Psoas muscle (tissue), 8 donors: ENCODE results near the gene COL5A1. TPM values are rescaled to one million over a fixed set of nuclear protein-coding genes. Genes with fewer than 3 reads are reported as not detected.

Source experiments
- ATAC-seq, 4 donors: fragments of 200-7000 bp; cut with Tn5 transposase; one replicate each; pipeline ENCODE4 v1.9.1; 2020; ENCODE audit warnings: moderate library complexity in 3 of 4, mild to moderate bottlenecking in 2 of 4
- DNase-seq, 2 donors: peaks; one replicate each; pipeline ENCODE4 v3.0.0-alpha.2; 2020
- H3K27ac ChIP-seq: fragments of 200-600 bp; one replicate; pipeline ENCODE4 v1.8.0; 2022
- H3K27me3 ChIP-seq, 3 donors: fragments of 200-600 bp in 1 of 3; one replicate each; pipeline versions ENCODE4 v1.6.1 to v1.8.0; 2013 to 2022; ENCODE audit warnings: low read length in 2 of 3, mild to moderate bottlenecking in 2 of 3, moderate library complexity in 1 of 3; ENCODE audit not compliant: insufficient read depth in 3 of 3
- H3K36me3 ChIP-seq, 2 donors: fragments of 200-600 bp in 1 of 2; one replicate each; pipeline versions ENCODE4 v1.6.1 to v1.8.0; 2013 to 2022; ENCODE audit warnings: low read depth in 1 of 2, mild to moderate bottlenecking in 1 of 2, moderate library complexity in 1 of 2; ENCODE audit not compliant: insufficient read depth in 1 of 2
- H3K4me1 ChIP-seq: fragments of 200-600 bp; one replicate; pipeline ENCODE4 v1.8.0; 2022
- H3K4me3 ChIP-seq: fragments of 200-600 bp; one replicate; pipeline ENCODE4 v1.8.0; 2022; ENCODE audit warnings: mild to moderate bottlenecking
- H3K9me3 ChIP-seq: fragments of 200-600 bp; one replicate; pipeline ENCODE4 v1.8.0; 2022
- WGBS, 3 donors: extraction: QIAGEN DNeasy Blood & Tissue Kit; methylation state at CpG; one replicate each; pipeline versions ENCODE4 v1.1.6 to v1.1.7; 2013; 5-methylcytosine and 5-hydroxymethylcytosine counted together
- intact Hi-C, 2 donors: fragments of 100-400 bp; cut with DNase I; formaldehyde crosslinking; loops; one replicate each; pipeline versions ENCODE4 v1.11.0 to v1.14.2; 2022
- polyA plus RNA-seq, 3 donors: library from polyadenylated mRNA; stranded (reverse); fragments of 200-250 nt; gene quantifications; one replicate each; pipeline ENCODE4 v1.2.3, GENCODE V29; 2013
- total RNA-seq, 4 donors: library from RNA; stranded (reverse); fragmentation: NEBNext Ultra II Directional in 2 of 4; extraction: Animal tissue kit (Norgen Biotek cat#: 25700) in 2 of 4; gene quantifications; one replicate each; pipeline versions ENCODE4 v1.2.1 to v1.2.4, GENCODE V29; 2021 to 2023
- TF ChIP-seq, protein P1 (sequence below): fragments of 200-600 bp; IDR thresholded peaks from one replicate; pipeline ENCODE4 v1.8.0; 2022; ENCODE audit warnings: antibody characterized with exemption
- donor health status: healthy with polysubstance abuse.
- donor health status: DM: no; HTN: no; CAD: no; lungs with moderate emphysema.
- donor health status: Bipolar disorder and iron deficiency.
- donor health status: healthy.
- donor health status: DM: yes; HTN: yes; CAD: no.
- donor health status: DM: no; HTN: no; CAD: no.
- donor health status: DM: no; HTN: no; CAD: no.
- donor health status: DM: yes; HTN: yes; CAD: no.

COL5A1 gene
- total and polyA plus RNA-seq, 7 donors, result 1.7 to 11.3 (median 3.4) TPM

DNA sequence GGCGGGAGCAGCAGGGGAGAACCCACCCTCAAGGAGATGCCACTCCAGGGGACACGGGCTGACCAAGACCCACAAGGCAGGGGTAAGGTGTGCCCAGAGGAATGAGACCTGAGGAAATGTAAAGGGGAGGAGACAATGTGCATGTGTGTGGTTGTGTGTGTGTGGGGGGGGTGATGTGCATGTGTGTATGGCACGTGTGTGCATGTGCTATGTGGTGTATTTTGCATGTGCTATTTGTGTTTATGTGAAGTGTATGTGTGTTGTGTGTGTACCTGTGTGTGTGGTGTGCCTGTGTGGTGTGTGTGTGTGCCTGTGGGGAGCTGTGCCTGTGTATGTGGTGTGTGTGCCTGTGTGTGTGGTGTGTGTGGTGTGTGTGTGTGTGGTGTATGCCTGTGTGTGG is 205.5 kb downstream of the COL5A1 start:
- TF ChIP-seq, protein P1, sequence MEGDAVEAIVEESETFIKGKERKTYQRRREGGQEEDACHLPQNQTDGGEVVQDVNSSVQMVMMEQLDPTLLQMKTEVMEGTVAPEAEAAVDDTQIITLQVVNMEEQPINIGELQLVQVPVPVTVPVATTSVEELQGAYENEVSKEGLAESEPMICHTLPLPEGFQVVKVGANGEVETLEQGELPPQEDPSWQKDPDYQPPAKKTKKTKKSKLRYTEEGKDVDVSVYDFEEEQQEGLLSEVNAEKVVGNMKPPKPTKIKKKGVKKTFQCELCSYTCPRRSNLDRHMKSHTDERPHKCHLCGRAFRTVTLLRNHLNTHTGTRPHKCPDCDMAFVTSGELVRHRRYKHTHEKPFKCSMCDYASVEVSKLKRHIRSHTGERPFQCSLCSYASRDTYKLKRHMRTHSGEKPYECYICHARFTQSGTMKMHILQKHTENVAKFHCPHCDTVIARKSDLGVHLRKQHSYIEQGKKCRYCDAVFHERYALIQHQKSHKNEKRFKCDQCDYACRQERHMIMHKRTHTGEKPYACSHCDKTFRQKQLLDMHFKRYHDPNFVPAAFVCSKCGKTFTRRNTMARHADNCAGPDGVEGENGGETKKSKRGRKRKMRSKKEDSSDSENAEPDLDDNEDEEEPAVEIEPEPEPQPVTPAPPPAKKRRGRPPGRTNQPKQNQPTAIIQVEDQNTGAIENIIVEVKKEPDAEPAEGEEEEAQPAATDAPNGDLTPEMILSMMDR, result no peak
- ATAC-seq (no peak), DNase-seq (no peak)
- Histone ChIP-seq H3K4me1 (no peaks in the 10 kb centered on the region), H3K36me3 (no peaks in the 10 kb centered on the region), H3K9me3 (no peaks in the 10 kb centered on the region), H3K27ac (no peak overlapping the region), H3K4me3 (no peak overlapping the region), H3K27me3 (peaks cover 0 to 8% (median 5%) of the 10 kb centered on the region in 3 donors)
- intact Hi-C loops, result no loop called here
- 84 to 89% (median 85%) methylated on average over 3 of the region's 3 CpGs for WGBS, 3 donors

DNA sequence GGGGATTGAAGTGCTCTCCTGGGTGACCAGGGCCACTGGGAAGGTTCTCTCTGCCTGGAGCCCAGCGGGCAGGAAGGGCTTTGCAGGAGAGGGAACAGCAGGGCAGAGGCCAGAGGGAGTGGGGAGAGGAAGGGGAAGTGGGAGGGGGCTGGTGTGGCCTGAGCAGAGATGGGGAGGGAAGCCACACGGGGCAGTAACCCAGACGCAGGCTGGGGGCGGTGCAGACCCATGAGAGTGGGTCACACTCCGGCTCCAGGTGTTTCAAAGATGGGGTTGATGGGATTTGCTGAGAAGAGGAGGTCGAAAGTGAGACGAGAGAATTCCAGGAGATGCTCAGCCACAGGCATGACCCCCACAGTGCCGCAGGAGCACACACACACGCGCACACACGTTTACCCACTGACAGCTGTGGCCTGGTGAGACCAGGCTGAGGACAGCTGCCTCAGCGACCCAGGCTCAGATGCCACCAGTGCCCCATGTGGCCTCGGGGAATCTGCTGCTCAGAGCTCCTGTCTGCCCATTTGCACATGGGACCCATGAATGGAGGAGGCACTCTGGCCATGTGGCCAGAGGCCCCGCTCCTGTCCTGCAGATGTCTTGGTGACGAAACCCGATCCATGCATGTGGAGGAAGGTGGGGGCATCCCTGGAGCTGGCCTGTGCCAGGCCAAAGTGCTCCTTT is 206.3 kb downstream of the COL5A1 start:
- TF ChIP-seq, protein P1, result no peak
- no peaks in the 10 kb centered on the region for H3K4me1 ChIP-seq
- DNase-seq, result no peak
- ATAC-seq, result no peak
- no peaks in the 10 kb centered on the region for H3K9me3 ChIP-seq
- WGBS, 3 donors, result 43 to 48% (median 44%) methylated on average over 16 of the region's 16 CpGs
- no peaks in the 10 kb centered on the region for H3K36me3 ChIP-seq
- intact Hi-C loops, result no loop called here
- H3K27me3 ChIP-seq, result peaks cover 0 to 9% (median 5%) of the 10 kb centered on the region in 3 donors
- H3K27ac ChIP-seq, result no peak overlapping the region
- H3K4me3 ChIP-seq, result no peak overlapping the region

DNA sequence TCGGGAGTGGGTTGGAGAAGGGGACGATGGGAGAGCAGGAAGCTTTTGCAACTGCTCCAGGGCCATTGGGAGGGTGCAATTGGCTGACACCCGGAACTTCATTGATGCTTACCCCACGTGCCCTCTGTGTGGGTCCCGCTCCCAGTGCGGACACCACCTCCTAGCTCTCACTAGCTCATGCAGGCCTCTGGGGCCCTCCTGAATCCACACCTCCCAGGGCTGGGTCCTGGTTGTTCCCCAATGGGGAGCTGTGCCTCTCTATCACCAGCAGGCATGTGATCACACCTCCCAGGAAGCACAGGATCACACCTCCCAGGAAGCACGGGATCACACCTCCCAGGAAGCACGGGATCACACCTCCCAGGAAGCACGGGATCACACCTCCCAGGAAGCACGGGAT is 206.9 kb downstream of the COL5A1 start:
- H3K4me1 ChIP-seq, result no peaks in the 10 kb centered on the region
- WGBS, 3 donors, result 88 to 92% (median 90%) methylated on average over 7 to 10 of the region's 10 CpGs
- H3K9me3 ChIP-seq, result no peaks in the 10 kb centered on the region

DNA sequence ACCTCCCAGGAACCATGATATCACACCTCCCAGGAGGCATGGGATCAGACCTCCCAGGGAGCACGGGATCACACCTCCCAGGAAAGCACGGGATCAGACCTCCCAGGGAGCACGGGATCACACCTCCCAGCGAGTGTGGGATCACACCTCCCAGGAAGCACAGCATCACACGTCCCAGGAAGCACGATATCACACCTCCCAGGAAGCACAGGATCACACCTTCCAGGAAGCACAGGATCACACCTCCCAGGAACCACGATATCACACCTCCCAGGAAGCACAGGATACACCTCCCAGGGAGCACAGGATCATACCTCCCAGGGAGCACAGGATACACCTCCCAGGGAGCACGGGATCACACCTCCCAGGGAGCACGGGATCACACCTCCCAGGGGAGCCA is 209.0 kb downstream of the COL5A1 start:
- 89 to 94% (median 92%) methylated on average over 9 of the region's 9 CpGs for WGBS, 3 donors
- Histone ChIP-seq H3K27me3 (peaks cover 0 to 10% (median 1%) of the 10 kb centered on the region in 3 donors), H3K27ac (no peak overlapping the region), H3K4me3 (no peak overlapping the region), H3K9me3 (no peaks in the 10 kb centered on the region), H3K4me1 (no peaks in the 10 kb centered on the region), H3K36me3 (no peaks in the 10 kb centered on the region)
- TF ChIP-seq, protein P1, result no peak
- no peak for DNase-seq
- ATAC-seq, result no peak
- intact Hi-C loops, result no loop called here

More for the DNA sequence above, 206.9 kb downstream of the COL5A1 start:
- Histone ChIP-seq H3K4me3 (no peak overlapping the region), H3K36me3 (no peaks in the 10 kb centered on the region), H3K27ac (no peak overlapping the region), H3K27me3 (peaks cover 0 to 13% (median 5%) of the 10 kb centered on the region in 3 donors)
- intact Hi-C loops, result no loop called here
- ATAC-seq (no peak), DNase-seq (no peak)
- TF ChIP-seq, protein P1, result no peak

DNA sequence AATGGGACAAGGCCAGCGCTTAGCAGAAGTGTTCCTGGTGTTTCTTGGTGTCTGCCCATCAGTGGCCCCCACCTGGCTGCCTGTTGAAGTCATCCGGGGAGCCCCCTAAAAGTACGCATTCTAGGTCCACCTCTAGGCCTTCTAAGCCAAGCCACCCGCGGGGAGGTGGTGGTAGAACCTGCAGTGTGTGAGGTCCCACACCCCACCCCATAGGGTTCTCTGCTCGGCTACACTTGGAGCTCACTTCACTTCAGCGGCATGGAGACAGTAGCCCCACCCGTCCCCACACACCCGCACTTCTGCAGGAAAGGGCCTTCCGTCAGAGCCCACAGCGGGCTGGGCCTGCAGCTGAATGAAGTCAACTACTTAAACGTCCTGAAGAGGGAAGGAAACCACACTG is 209.4 kb downstream of the COL5A1 start:
- no peaks in the 10 kb centered on the region for H3K36me3 ChIP-seq
- H3K27ac ChIP-seq, result no peak overlapping the region
- peak in 1 of 2 donors; percentile 38 for DNase-seq
- peaks cover 0 to 10% (median 1%) of the 10 kb centered on the region in 3 donors for H3K27me3 ChIP-seq
- 83 to 85% (median 83%) methylated on average over 12 of the region's 12 CpGs for WGBS, 3 donors
- H3K4me1 ChIP-seq, result no peaks in the 10 kb centered on the region
- TF ChIP-seq, protein P1, result no peak
- H3K9me3 ChIP-seq, result no peaks in the 10 kb centered on the region
- ATAC-seq, result no peak
- no peak overlapping the region for H3K4me3 ChIP-seq
- intact Hi-C loops, result no loop called here
